Activated CD4-positive, alpha-beta memory T cell treated with anti-CD3 and anti-CD28 coated beads for 36 hours (primary cell): ENCODE data around the gene HLA-DMA. TPM values are rescaled to one million over a fixed set of nuclear protein-coding genes. Genes with fewer than 3 reads are reported as not detected.

Source experiments
- CTCF ChIA-PET: fragments of 350-600 bp; sonication (Branson Sonifier 250); formaldehyde crosslinking; loops from one replicate; lab custom pipeline; 2021; ENCODE audit warnings: antibody characterized with exemption, inconsistent platforms; lab: Charles Lee
- POLR2A ChIA-PET: fragments of 350-600 bp; sonication (Branson Sonifier 250); formaldehyde crosslinking; loops from one replicate; lab custom pipeline; 2021; ENCODE audit warnings: antibody characterized with exemption; lab: Charles Lee
- DNase-seq: peaks from one replicate; pipeline ENCODE4 v3.0.0-alpha.2; 2020
- H3K27ac Mint-ChIP-seq: one replicate; pipeline ENCODE4 v1.8.0; 2021; ENCODE audit warnings: mixed read lengths
- H3K27me3 Mint-ChIP-seq: one replicate; pipeline ENCODE4 v1.8.0; 2021; ENCODE audit warnings: mixed read lengths
- H3K36me3 Mint-ChIP-seq: one replicate; pipeline ENCODE4 v1.8.0; 2021; ENCODE audit warnings: mixed read lengths
- H3K4me1 Mint-ChIP-seq: one replicate; pipeline ENCODE4 v1.8.0; 2021; ENCODE audit warnings: low read depth, mixed read lengths
- H3K4me3 Mint-ChIP-seq: one replicate; pipeline ENCODE4 v1.8.0; 2021; ENCODE audit warnings: mild to moderate bottlenecking, mixed read lengths
- H3K9me3 Mint-ChIP-seq: one replicate; pipeline ENCODE4 v1.8.0; 2021; ENCODE audit warnings: mixed read lengths
- intact Hi-C: fragments of 100-400 bp; cut with micrococcal nuclease; formaldehyde crosslinking; loops from one replicate; pipeline ENCODE4 v1.15.1; 2023
- total RNA-seq, 2 experiments: library from RNA; stranded (reverse); gene quantifications; one replicate each; pipeline ENCODE4 v1.2.3, GENCODE V29; 2021

Gene HLA-DMA
- total RNA-seq, 2 experiments from 2014 or later = 9.6 to 10.2 TPM

DNA sequence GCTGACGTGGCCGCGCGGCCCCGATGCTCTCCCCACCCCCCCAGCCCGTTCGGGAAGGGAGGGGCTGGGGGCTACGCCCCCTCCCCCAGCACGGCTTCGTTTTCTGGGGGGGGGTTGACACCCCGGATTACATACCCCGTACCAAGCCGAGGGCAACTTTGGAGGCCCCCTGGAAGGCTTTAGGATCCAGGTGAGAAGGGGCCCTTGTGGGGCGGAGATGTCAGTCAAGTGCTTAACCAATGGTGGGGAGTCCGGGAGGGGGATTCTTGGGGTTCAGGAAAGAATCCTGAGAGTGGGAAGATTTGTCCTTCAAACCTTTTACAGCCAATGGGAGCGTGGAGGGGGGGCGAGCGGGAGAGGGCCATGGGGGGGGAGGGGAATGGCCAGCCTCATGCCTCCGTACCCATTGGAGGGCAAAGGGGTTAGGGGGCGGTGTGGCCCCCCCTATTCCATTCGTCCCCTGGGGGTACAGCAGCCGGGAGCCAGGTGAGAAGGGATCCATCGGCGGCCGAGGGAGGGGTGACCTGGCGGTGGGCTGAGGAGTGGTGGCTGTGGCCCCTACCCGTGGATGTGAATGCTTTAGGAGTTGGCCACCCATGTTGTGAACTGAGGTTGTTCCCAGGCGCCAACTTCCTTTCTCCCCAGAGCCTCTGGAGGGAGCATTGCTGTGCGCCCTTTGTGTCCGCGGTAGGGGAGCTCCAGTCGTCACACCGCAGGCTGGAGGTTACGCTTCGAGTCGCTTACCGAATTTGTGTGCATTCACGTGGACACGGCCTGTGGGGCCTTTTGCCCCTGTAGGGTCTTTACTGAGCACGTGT is 16.2 kb upstream of the HLA-DMA start:
- peak overlapping the region; percentile 98 for H3K4me3 Mint-ChIP-seq
- intact Hi-C loops = loop anchor here (1.0 to 10.0 kb wide), 5 partner anchors 28 to 1268 kb away; partner anchors contain the start of genes CUTA, HLA-DMB, HMGA1 and HSPA1B
- ChIA-PET POLR2A (interaction anchor here (0.6 to 10.4 kb wide), 15 partner anchors 9 to 611 kb away, joined by 3 to 133 read pairs (median 6); partner anchors contain the start of genes BAK1, HLA-DMA, HLA-DMB and PSMB8), CTCF (interaction anchor here (1.1 to 16.8 kb wide), 12 partner anchors 15 to 773 kb away, joined by 3 to 267 read pairs (median 11); partner anchors contain the start of genes HLA-DMA, PSMB9, TAP1 and TAP2)
- peaks cover 27% of the 10 kb centered on the region for H3K4me1 Mint-ChIP-seq
- peak; percentile 82 for DNase-seq
- peaks cover 51% of the 10 kb centered on the region for H3K36me3 Mint-ChIP-seq
- H3K27ac Mint-ChIP-seq = peak overlapping the region; percentile 99
- H3K27me3 Mint-ChIP-seq = no peaks in the 10 kb centered on the region
- no peaks in the 10 kb centered on the region for H3K9me3 Mint-ChIP-seq

DNA sequence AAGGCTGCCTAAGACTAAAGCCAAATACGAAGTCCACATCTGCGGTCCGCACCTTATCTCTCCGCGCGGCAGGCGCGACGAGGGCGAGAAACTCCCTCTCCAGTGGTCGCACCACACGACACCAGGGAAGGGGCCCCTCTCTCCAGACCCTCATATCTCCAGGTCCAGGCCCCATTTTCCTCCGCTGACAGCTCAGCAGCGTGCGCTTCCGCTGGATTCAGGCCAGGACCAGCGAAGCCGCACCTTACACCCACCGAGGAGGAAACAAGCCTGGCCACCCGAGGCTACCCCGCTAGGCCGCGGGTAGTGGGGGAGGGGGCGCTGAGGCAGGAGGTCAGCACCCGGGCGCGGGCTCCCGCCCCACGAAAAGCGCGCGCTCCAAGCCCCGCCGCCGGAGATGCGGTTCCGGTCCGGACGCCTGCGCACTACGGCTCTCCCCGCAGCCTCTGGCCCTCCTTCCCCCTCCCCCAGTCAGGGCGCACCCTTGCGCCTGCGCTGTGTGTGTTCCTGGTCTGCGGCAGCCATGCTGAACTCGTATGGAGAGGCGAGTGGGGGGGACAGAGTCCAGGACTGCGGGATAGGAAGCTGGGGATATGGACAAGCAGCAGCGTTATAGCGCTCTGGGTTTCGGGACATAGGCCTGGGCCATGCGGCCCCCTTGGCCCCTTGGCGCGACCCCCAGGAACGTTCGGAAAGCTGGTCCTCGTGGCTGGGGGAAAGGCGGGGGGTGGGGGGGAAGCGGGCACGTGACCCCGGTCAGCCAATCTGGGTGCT is 15.4 kb upstream of the HLA-DMA start, which contains the start of gene BRD2:
Gene BRD2, plus strand, starts transcription at position 502 of the 774 bp plus-strand sequence. CDS start 4,305 bp downstream, outside the sequence.
- peak; percentile 98 for DNase-seq
- Mint-ChIP-seq H3K27ac (peak within 1 kb of the TSS; percentile 99), H3K4me3 (peak within 1 kb of the TSS; percentile 98), H3K9me3 (no peaks in the 10 kb centered on the region), H3K27me3 (no peaks in the 10 kb centered on the region), H3K36me3 (peaks cover 43% of the 10 kb centered on the region), H3K4me1 (peaks cover 33% of the 10 kb centered on the region)
- ChIA-PET POLR2A (interaction anchor here (0.7 to 10.4 kb wide), 15 partner anchors 9 to 612 kb away, joined by 3 to 133 read pairs (median 4); partner anchors contain the start of genes BAK1, HLA-DMA, HLA-DMB and PSMB8), CTCF (interaction anchor here (0.7 to 16.8 kb wide), 17 partner anchors 9 to 773 kb away, joined by 3 to 267 read pairs (median 7); partner anchors contain the start of genes HLA-DMA, PSMB9, TAP1 and TAP2)
- intact Hi-C loops = loop anchor here (1.0 to 10.0 kb wide), 5 partner anchors 27 to 1269 kb away; partner anchors contain the start of genes CUTA, HLA-DMB, HMGA1 and HSPA1B

DNA sequence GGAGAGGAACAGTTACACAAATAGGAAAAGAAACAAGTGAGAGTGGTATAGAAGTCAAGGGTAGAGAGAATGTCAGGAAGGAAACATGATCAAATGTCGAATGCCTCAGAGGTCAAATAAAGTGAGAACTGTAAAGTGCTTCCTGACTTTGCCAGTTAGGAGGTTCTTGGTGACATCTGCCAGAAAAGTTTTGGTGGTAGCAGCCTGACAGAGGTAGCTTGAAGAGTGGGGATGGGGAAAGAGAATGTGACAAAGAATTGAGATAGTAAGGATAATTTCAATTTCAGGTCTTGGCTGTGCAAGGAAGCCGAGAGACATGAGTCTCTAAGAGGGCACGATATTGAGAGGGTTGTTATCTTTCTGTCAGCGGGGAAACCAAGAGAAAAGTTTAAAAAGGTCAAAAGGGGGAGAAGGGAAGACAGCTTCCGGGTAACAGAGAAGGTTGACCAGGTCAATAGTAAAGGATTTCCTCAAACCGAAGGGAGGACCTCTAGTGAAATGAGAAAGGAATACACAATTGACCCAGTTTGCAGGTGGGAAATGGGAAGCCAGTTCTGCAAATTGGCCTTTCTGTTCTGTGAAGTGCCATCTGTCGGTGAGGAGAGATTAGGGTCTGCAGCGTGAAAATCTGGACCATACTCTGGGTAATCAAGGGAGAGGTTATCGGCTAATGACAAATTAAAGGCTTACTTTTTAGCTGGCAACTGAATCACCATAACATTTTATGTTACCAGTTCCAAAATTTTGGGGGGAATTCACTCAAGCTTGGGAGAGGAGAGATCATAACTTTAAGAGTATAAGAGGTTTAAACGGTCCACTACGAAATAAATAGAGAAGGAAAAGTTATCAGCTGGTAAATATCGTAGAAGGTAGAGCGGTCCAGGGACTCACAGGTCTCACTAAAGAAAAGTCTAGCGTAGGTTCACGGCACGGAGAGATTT is 14.5 kb upstream of the HLA-DMA start:
- POLR2A ChIA-PET = interaction anchor here (0.6 to 10.4 kb wide), 11 partner anchors 9 to 305 kb away, joined by 3 to 133 read pairs (median 6); partner anchors contain the start of genes HLA-DMA, HLA-DMB, PSMB8 and RPS18
- Mint-ChIP-seq H3K9me3 (no peaks in the 10 kb centered on the region), H3K4me1 (peaks cover 38% of the 10 kb centered on the region), H3K27ac (peak overlapping the region; percentile 99), H3K36me3 (peaks cover 34% of the 10 kb centered on the region), H3K4me3 (peak overlapping the region; percentile 98), H3K27me3 (no peaks in the 10 kb centered on the region)
- peak; percentile 44 for DNase-seq
- intact Hi-C loops = loop anchor here (1.0 to 10.0 kb wide), 6 partner anchors 14 to 1270 kb away; partner anchors contain the start of genes CUTA, HLA-DMA, HLA-DMB and HMGA1
- CTCF ChIA-PET = interaction anchor here (0.6 to 16.8 kb wide), 19 partner anchors 8 to 788 kb away, joined by 3 to 267 read pairs (median 7); partner anchors contain the start of genes HLA-DMA, PSMB9, TAP1 and TAP2

DNA sequence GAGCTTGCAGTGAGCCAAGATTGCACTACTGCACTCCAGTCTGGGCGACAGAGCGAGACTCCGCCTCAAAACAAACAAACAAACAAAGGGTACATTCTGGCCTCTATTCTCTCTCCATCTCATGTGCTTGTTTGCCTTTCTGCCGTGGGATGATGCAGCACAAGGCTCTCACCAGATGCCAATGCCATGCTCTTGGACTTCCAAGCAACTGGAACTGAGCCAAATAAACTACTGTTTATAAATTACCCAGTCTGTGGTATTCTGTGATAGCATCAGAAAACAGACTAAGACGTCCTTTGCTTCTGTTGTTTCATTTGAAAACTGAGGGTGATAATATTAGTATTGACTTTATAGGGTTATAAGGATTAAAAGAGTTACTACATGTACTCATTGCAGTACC is 11.9 kb upstream of the HLA-DMA start:
- H3K27me3 Mint-ChIP-seq = no peaks in the 10 kb centered on the region
- peaks cover 12% of the 10 kb centered on the region for H3K36me3 Mint-ChIP-seq
- H3K27ac Mint-ChIP-seq = no peak overlapping the region
- H3K9me3 Mint-ChIP-seq = no peaks in the 10 kb centered on the region
- intact Hi-C loops = loop anchor here (5.0 to 10.0 kb wide), 4 partner anchors 32 to 1273 kb away; partner anchors contain the start of genes CUTA, HMGA1 and HSPA1B
- DNase-seq = no peak
- ChIA-PET POLR2A (interaction anchor here (0.7 to 1.9 kb wide), 2 partner anchors 7 to 24 kb away, joined by 3 to 6 read pairs; no protein-coding TSS in a partner anchor), CTCF (interaction anchor here (2.4 to 16.8 kb wide), 5 partner anchors 11 to 126 kb away, joined by 7 to 267 read pairs (median 61); partner anchors contain the start of genes HLA-DMA and TAP2)
- peaks cover 51% of the 10 kb centered on the region for H3K4me1 Mint-ChIP-seq
- no peak overlapping the region for H3K4me3 Mint-ChIP-seq

DNA sequence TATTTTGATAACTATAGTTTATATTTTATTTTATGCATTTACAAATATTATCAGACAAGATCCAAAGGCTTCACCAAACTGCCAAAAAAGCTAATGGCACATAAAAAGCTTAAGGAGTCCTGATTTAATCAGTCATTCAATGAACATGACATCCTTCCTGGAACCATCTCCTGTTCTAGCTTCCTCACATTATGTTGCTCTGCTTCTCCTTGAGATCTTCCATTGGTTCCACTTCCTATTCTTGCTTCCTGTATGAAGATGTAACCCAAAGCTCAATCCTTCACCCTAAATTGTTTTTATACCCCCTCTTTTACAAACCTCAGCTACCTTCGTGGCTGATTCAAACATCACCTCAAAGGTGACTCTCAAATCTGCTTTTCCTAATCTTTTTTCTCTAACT is 11.0 kb upstream of the HLA-DMA start:
- Mint-ChIP-seq H3K27ac (peak overlapping the region; percentile 5), H3K4me1 (peaks cover 51% of the 10 kb centered on the region), H3K36me3 (peaks cover 6% of the 10 kb centered on the region), H3K4me3 (no peak overlapping the region), H3K9me3 (no peaks in the 10 kb centered on the region), H3K27me3 (no peaks in the 10 kb centered on the region)
- POLR2A ChIA-PET = interaction anchor here (1.9 kb wide), 1 partner anchor 8 kb away, joined by 6 read pairs; no protein-coding TSS in a partner anchor
- intact Hi-C loops = loop anchor here (10.0 kb wide), 1 partner anchor 1139 kb away; the partner anchor contains the start of gene HSPA1B
- CTCF ChIA-PET = interaction anchor here (0.7 to 16.8 kb wide), 6 partner anchors 10 to 46 kb away, joined by 3 to 267 read pairs (median 16); partner anchors contain the start of gene HLA-DMA
- no peak for DNase-seq

DNA sequence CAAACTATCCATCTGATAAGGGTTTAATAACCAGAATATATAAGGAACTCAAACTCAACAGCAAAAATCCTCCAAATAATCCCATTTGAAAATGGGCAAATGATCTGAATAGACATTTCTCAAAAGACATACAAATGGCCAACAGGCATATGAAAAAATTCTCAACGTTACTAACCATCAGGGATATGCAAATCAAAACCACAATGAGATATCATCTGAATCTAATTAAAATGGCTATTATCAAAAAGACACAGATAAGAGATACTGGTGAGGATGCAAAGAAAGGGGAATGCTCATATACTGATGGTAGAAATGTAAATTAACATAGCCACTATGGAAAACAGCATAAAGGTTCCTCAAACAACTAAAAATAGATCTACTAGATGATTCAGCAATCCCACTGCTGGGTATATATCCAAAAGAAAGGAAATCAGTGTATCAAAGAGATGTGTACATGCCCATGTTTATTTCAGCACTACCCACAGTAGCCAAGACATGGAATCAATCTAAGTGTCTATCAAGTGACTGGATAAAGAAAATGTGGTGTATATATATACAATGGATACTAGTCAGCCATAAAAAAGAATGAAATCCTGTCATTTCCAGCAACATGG is 9.4 kb upstream of the HLA-DMA start:
- DNase-seq = no peak
- no peak overlapping the region for H3K27ac Mint-ChIP-seq
- peaks cover 2% of the 10 kb centered on the region for H3K36me3 Mint-ChIP-seq
- ChIA-PET CTCF (interaction anchor here (0.7 to 16.8 kb wide), 9 partner anchors 9 to 124 kb away, joined by 3 to 267 read pairs (median 6); partner anchors contain the start of genes HLA-DMA and TAP2), POLR2A (interaction anchor here (1.4 kb wide), 1 partner anchor 10 kb away, joined by 4 read pairs; no protein-coding TSS in a partner anchor)
- peaks cover 50% of the 10 kb centered on the region for H3K4me1 Mint-ChIP-seq
- no peaks in the 10 kb centered on the region for H3K9me3 Mint-ChIP-seq
- intact Hi-C loops = loop anchor here (10.0 kb wide), 1 partner anchor 1138 kb away; the partner anchor contains the start of gene HSPA1B
- H3K27me3 Mint-ChIP-seq = no peaks in the 10 kb centered on the region
- H3K4me3 Mint-ChIP-seq = no peak overlapping the region

DNA sequence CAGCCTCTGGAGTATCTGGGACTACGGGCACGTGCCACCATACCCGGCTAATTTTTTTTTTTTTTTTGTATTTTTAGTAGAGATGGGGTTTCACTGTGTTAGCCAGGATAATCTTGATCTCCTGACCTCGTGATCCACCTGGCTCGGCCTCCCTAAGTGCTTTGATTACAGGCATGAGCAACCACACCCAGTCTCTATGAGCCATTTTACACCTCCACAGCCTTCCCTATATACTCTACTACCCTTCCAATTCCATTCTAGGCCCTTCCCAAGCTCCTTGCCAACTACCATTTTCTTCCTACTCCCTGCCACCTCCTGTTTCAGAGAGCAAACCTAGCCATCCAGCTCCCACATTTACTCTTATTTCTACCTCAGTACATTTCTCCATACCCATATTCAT is 7.7 kb upstream of the HLA-DMA start:
- Mint-ChIP-seq H3K27me3 (no peaks in the 10 kb centered on the region), H3K4me1 (peaks cover 43% of the 10 kb centered on the region), H3K4me3 (no peak overlapping the region), H3K9me3 (no peaks in the 10 kb centered on the region), H3K36me3 (no peaks in the 10 kb centered on the region), H3K27ac (no peak overlapping the region)
- ChIA-PET CTCF (interaction anchor here (1.4 kb wide), 1 partner anchor 19 kb away, joined by 3 read pairs; no protein-coding TSS in a partner anchor), POLR2A (interaction anchor here (1.4 kb wide), 1 partner anchor 11 kb away, joined by 4 read pairs; no protein-coding TSS in a partner anchor)
- no peak for DNase-seq
- intact Hi-C loops = loop anchor here (10.0 kb wide), 1 partner anchor 1136 kb away; the partner anchor contains the start of gene HSPA1B

DNA sequence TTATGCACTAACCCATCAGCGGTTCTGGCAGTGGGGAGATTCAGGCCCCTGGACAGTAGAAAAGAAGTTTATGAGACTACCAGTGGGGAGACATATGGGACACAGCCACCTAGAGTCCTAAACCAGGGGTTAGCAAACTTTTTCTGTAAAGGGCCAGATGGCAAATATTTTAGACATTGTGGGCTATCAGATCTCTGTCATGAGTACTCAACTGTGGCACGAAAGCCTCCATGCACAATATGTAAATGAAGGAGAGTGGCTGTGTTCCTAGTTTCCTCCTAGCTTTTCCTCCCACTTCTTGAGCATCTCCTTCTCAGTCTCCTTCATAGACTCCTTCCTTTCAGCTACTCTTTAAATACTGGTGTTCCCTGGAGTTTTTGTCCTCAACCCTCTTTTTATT is 3.3 kb upstream of the HLA-DMA start:
- intact Hi-C loops = no loop called here
- no peak for DNase-seq
- no peak overlapping the region for H3K27ac Mint-ChIP-seq
- peaks cover 42% of the 10 kb centered on the region for H3K4me1 Mint-ChIP-seq
- no peaks in the 10 kb centered on the region for H3K27me3 Mint-ChIP-seq
- CTCF ChIA-PET = interaction anchor here (0.7 to 8.7 kb wide), 6 partner anchors 14 to 292 kb away, joined by 3 to 250 read pairs (median 78); partner anchors contain the start of genes BRD2 and TAP2
- POLR2A ChIA-PET = interaction anchor here (0.5 to 4.3 kb wide), 2 partner anchors 16 to 676 kb away, joined by 3 to 68 read pairs; no protein-coding TSS in a partner anchor
- H3K9me3 Mint-ChIP-seq = no peaks in the 10 kb centered on the region
- no peak overlapping the region for H3K4me3 Mint-ChIP-seq
- H3K36me3 Mint-ChIP-seq = no peaks in the 10 kb centered on the region

DNA sequence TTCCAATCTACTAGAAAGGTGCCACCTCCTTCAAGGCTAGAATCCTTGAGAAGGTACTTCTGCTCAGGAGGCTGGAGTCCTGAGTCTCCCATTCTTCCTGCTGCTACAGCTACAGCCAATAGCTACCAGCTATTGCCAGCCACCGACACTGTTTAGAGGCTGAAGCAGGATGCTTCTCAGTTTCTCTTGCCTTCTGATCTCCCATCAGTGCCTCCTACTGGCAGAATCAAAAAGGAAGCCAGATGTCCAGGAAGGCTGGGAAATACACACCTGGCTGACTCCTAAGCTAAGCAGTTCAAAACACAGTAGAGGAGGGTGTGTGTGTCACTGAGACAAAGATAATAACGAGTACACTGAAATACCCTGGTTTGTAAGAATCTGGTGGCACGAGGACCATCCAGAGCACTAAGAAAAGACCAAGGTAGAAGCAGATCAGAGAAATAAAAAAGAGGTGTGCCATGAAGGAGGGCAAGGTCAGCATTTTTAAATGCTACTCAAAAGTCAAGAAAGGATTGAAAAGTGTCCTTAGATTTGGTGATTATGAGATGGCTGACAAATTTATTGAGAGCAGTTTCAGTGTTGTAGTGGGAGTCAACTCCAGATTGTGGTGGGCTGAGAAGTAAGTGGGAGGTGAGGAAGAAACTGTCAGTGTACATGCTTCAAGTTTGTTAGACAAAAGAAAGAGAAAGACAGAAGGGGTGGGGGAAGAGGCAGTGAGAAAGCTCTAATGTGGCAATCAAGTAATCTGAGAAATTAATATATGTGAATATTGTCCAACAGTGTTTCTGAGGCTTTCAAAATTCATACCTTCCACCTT is 2.3 kb upstream of the HLA-DMA start:
- peak; percentile 54 for DNase-seq
- Mint-ChIP-seq H3K4me1 (peaks cover 42% of the 10 kb centered on the region), H3K9me3 (no peaks in the 10 kb centered on the region), H3K4me3 (no peak overlapping the region), H3K27ac (peak overlapping the region; percentile 30), H3K27me3 (no peaks in the 10 kb centered on the region), H3K36me3 (no peaks in the 10 kb centered on the region)
- ChIA-PET CTCF (interaction anchor here (0.7 to 8.7 kb wide), 19 partner anchors 13 to 293 kb away, joined by 3 to 250 read pairs (median 9); partner anchors contain the start of genes BRD2, HLA-DMB and TAP2), POLR2A (interaction anchor here (0.5 to 4.3 kb wide), 6 partner anchors 12 to 677 kb away, joined by 3 to 68 read pairs (median 8); partner anchors contain the start of gene BRD2)
- intact Hi-C loops = no loop called here
